ENCODE measurements around the gene MARCHF10.

MARCHF10 gene

DNA sequence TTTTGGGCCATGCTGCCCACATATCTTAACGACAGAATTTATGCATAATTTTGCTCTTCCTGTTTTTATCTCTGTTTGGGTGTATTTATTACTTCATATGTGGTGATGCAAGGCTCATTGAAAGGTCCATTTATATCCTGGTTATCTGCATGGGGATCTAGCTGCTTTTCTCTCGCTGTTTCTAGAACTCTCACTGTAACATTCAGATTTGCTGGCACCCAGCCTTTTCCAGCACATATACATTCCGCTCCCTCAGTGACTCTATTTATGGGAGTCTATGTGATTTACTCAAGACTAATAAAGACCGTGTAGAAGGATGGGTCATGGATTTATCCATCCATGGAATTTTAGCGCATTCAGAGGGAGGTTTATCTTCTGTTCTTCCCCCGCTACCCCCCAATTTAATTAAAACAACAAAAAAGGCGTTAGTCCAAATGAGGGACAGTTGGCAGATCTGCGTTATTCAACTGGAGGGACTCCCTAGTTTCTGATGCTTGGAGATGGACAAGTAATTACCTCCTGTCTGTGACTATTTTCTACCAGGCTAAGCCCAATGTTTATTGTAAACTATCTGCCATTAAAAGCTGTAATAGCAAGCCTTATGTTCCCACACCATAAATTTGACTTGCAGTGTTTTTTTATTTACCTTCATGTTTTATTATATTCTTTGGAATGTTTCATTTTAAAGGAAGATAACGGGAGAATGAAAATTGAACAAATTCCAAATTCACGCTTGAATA lies 19.8 kb upstream of the MARCHF10 start:
- no peak for DNase-seq
- TF ChIP-seq POLR2A (IDR thresholded peaks at IDR 0.05; ENCODE audit: low read length) (no peak), GATA1 (IDR thresholded peaks at IDR 0.05; ENCODE audit: low read depth, low read length) (no peak)

DNA sequence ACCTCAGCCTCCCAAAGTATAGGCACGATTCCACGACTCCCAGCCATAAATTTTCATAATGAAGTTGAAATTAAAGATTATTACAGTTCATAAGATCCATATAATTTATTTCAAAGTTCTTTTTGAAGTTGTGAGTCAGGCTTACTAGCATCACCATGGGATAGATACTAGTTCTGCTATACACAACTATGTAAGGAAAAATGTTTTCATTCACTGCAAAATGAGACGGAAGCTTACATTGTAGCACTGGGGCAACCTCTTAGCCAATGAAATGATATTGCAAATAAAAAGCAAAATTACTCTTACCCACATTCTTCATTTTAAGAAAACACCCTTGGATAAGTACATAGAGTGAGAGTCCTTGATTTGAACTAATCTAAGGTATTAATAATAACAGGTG lies 18.8 kb upstream of the MARCHF10 start:
- TF ChIP-seq POLR2A (IDR thresholded peaks at IDR 0.05; ENCODE audit: low read length) (no peak), GATA1 (IDR thresholded peaks at IDR 0.05; ENCODE audit: low read depth, low read length) (no peak)
- no peak for DNase-seq

DNA sequence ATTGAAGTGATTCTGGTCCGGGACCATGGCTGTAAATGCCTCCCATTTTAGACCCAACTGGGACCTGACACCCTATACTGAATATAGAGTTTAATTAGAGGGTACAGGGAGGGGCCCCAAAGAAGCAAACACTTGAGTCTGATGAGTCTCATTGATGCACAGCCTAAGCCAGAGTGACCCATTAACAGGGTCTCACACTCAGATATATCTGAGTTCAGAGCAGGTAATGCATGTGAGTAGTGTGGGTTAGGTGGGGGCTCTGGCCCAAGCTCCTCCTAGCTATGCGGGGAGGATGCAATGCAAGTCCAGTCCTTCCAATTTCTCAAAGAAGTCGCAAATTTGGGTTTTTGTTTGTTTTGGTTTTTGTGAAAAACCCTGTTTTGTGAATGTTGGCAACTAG lies 17.1 kb upstream of the MARCHF10 start:
- no peak for TF ChIP-seq GATA1 (IDR thresholded peaks at IDR 0.05; ENCODE audit: low read depth, low read length)
- no peak for TF ChIP-seq POLR2A (IDR thresholded peaks at IDR 0.05; ENCODE audit: low read length)
- DNase-seq = no peak

DNA sequence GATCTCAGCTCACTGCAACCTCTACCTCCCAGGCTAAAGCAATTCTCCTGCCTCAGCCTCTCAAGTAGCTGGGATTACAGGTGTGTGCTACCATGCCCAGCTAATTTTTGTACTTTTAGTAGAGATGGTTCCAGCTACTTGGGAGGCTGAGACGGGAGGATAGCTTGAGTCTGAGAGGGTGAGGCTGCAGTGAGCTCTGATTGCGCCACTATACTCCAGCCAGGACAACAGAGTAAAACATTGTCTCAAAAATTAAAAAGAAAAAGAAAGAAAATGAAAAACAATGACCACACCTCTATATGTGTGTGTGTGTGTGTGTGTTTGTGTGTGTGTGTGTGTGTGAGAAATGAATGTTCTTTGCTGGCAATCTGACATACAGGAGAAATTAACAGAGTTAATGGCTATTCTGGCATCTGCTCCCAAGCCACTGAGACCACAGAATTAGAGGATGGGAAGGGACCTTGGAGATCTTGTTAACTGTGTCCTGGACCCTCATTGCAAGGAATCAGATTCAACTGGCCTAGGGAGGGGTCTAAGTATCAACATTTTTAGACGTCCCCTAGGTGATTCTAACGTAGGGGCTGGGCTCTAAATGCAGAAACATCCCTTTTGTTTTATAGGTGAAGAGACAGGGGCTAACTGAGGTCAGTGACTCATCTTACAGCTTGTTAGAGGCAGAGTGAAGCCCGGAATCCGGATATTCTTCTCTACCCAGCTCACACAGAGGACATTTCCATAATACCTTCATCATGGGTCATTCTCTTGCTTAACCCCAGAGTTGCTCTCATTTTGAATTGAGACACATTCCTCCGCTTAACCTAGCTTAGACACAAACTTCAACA lies 16.4 kb upstream of the MARCHF10 start:
- DNase-seq = no peak
- TF ChIP-seq GATA1 (IDR thresholded peaks at IDR 0.05; ENCODE audit: low read depth, low read length) = no peak
- no peak for TF ChIP-seq POLR2A (IDR thresholded peaks at IDR 0.05; ENCODE audit: low read length)

DNA sequence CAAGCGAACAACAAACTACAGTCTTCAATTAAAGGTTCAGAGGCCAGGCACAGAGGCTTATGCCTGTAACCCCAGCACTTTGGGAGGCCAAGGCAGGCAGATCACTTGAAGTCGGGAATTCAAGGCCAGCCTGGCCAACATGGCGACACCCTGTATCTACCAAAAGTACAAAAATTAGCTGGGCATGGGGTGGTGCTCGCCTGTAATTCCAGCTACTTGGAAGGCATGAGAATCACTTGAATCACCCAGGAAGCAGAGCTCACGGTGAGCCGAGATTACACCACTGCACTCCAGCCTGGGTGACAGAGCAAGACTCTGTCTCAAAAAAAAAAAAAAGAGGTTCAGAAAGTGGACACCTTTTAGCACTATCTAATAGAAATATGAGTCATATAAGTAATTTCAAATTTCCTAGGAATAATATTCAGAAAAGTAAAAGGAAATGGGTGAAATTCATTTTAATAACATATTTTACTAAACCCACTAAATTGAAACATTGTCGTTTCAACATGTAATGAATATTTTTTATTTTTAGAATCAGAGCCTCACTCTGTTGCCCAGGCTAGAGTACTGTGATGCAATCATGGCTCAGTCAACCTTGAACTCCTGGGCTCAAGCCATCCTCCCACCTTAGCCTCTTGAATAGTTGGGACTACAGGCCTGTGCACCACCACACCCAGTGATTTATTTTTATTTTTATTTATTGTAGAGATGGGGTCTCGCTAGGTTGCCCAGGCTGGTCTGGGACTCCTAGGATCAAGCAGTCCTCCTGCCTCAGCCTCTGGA lies 15.2 kb upstream of the MARCHF10 start:
- DNase-seq = no peak
- TF ChIP-seq GATA1 (IDR thresholded peaks at IDR 0.05; ENCODE audit: low read depth, low read length) = no peak
- no peak for TF ChIP-seq POLR2A (IDR thresholded peaks at IDR 0.05; ENCODE audit: low read length)

DNA sequence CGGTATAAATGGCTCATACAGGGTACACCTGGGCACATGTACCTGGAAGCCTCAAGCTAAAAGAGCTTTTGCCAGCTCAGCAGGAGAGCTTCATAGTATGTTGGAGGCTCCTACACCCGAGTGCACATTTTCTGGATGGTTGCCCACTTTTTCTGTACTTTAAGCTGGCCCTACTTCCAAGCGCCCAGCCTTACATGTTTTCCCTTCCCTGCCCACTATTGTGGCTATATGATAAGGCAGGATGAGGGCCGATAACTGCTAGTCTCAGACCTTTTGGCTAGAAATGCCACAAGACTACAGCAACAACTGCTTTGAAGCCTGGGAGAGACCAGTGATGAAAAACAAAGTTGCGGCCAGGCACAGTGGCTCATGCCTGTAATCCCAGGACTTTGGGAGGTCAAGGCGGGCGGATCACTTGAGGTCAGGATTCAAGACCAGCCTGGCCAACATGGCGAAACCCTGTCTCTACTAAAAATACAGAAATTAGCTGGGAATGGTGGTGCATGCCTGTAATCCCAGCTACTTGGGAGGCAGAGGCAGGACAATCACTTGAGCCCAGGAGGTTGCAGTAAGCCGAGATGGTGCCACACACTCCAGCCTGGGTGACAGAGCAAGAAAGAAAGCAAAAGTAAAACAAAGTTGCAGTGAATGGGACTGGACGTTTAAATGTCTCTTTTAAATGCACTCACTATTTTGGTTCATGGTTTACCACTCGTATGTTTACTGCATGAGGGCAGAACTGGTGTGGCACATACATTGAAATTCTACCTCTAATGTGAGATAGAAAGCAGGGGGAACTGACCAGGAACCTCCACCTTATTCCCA lies 14.2 kb upstream of the MARCHF10 start:
- DNase-seq = peak; percentile 30 to 65
- TF ChIP-seq GATA1 (IDR thresholded peaks at IDR 0.05; ENCODE audit: low read depth, low read length) = no peak
- TF ChIP-seq POLR2A (IDR thresholded peaks at IDR 0.05; ENCODE audit: low read length) = no peak

DNA sequence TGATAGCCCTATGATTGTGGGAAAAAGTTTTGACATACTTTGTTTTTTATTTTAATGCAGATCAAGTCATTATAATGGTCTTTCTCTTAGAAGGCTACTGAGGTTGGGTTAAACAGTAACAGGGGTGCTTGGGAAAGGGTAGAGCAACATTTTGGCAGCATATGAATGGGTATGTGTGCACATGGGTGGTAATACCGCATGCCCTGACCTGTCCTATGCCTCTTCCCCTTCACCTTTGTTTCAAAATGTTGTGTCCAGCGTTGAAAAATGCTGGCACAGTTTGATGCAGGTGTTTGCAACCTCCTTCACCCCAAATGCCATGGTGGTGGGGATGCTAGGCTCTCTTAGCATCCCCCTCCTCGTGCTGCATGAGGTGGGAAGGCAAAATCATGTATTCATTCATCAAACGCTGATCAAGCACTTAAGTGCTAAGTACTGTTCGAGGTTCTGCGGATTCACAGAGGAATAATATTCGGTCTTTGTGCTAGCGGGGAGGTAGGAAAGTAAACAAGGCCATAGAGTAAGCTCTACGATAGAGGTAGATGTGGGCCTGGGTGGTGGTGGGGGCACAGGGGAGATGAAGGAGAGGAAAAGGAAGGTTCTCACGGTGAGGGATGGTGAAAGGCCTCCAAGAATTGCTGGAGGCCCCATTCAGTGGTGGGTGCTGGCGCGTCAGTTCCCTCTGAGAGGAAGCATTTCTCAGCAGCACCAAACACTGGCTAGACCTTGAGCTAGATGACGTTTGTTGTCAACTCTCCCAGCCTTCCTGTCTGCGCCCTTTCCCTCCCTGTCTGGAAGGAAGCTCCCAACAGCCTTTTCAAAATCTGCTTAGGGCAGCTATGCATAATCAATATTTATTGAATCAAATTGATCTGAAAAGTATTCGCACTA lies 13.3 kb upstream of the MARCHF10 start:
- no peak for DNase-seq
- TF ChIP-seq GATA1 (IDR thresholded peaks at IDR 0.05; ENCODE audit: low read depth, low read length) (no peak), POLR2A (IDR thresholded peaks at IDR 0.05; ENCODE audit: low read length) (no peak)

DNA sequence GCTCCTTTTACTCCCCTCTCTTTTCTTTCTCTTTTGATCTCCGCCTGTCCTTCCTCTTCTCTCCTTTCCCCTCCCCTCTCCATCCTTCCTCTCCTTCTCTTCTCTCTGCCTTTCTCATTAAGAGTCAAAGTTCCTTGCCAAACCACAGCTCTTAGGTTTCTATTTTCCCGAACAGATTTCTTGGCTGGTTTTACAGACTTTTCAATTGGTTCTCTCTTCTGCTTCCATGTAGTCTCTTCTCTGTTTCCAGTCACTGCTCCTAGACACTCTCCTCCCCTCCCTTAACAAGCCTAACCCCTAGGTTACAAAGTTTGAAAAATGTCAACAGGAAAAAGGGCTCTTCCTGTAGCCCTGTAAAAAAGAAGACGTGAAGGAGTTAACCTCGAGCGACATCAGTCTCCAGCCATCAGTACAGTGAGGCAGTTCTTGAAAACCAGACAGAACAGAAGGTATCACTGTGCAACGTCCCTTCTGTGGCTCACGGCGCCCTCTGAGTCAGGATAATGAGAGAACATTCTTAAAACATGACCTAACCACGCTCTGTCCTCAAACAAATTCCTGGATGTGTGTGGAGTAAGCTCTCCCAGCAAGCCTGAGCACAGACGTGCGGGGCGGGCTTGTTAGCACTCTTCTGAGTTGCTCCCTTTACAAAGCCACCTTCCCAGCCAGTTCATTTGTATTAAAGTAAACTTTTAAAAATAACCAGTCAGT lies 11.6 kb upstream of the MARCHF10 start:
- no peak for DNase-seq
- TF ChIP-seq GATA1 (IDR thresholded peaks at IDR 0.05; ENCODE audit: low read depth, low read length) (no peak), POLR2A (IDR thresholded peaks at IDR 0.05; ENCODE audit: low read length) (no peak)

DNA sequence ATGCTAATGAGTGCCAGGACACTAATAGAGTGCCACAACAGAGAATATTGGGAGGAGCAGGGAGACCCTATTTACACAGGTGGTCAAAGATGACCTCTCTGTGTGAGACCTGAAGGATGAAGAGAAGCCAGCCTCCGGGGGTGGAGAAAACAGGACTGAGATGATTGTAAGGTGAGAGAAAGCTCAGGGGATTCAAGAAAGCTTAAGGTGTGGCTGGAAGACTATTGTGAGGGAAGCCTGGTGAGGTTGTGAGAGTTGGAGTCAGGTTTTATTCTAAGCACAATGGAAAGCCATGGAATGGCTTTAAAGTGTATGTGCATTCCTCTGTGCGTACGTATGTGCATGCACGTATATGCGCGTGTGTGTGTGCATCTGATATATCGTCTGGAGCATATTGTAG lies 10.4 kb upstream of the MARCHF10 start:
- no peak for DNase-seq
- TF ChIP-seq GATA1 (IDR thresholded peaks at IDR 0.05; ENCODE audit: low read depth, low read length) (no peak), POLR2A (IDR thresholded peaks at IDR 0.05; ENCODE audit: low read length) (no peak)

DNA sequence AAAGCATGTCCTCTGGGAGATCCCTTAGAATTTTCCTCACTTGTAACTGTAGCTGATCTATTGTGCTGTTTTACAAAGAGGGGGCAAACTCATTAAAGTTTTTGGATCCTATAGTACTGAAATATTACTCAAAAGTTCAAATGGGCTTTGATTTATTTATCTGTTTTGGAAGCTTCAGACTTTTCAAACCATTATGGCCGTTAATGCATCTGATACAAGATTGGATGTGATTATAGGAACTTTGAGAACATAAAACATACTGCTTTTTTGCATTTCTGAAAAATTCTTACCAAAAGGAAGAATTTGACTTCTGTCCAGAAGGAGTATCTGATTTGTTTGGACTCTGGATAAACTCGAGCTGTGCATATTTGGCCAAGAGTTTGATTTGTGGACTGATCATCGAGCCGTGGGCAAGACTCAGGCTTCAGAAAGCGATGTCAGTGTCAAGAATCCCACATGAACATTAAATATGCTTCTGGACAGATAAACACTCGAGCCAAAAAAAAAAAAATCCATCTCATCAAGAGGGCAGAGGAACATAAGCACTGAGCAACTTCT lies 8.2 kb upstream of the MARCHF10 start:
- no peak for TF ChIP-seq POLR2A (IDR thresholded peaks at IDR 0.05; ENCODE audit: low read length)
- TF ChIP-seq GATA1 (IDR thresholded peaks at IDR 0.05; ENCODE audit: low read depth, low read length) = no peak

DNA sequence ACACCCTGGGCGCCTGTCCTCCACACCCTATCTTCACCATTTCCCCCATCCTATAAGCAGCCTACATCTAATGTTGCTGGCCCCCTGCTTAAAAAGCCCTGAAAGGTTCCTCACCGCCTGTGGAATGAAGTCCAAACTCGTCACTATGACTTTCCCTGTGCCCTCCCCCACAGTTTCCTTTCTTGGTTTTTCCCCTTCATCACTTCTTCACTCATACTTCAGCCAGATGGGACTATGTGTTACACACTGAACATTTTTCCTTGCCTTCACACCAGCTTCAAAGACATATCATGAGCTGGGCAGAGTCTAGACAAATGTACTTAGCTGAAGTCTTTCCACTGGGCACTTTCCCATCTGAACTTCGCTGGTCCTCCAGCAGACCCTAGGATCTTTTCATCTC lies 1.5 kb upstream of the MARCHF10 start:
- no peak for DNase-seq
- TF ChIP-seq POLR2A (IDR thresholded peaks at IDR 0.05; ENCODE audit: low read length) = no peak
- no peak for TF ChIP-seq GATA1 (IDR thresholded peaks at IDR 0.05; ENCODE audit: low read depth, low read length)

More for the DNA sequence above, 8.2 kb upstream of the MARCHF10 start:
- DNase-seq = no peak
